SU-DHL-6 (cell line): ENCODE measurements around the gene CD207.

Experiments used
- H2AFZ ChIP-seq: fragments of 200-600 bp; sonication (generic); 2 replicates; pipeline ENCODE4 v1.6.1; 2014; ENCODE audit warnings: low read depth, mild to moderate bottlenecking, moderate library complexity, mixed read lengths, antibody characterized with exemption, low read length; ENCODE audit not compliant: severe bottlenecking
- H3F3A ChIP-seq: fragments of 200-600 bp; shearing (Covaris generic); 2 replicates; pipeline ENCODE4 v1.6.0; 2016; ENCODE audit warnings: antibody characterized with exemption, mild to moderate bottlenecking; ENCODE audit not compliant: insufficient read depth
- H3K27ac ChIP-seq: fragments of 200-600 bp; sonication (generic); 2 replicates; pipeline ENCODE4 v1.5.1; 2016; ENCODE audit warnings: low read depth, mild to moderate bottlenecking, low read length, moderate library complexity, mixed read lengths
- H3K27me3 ChIP-seq: fragments of 200-600 bp; sonication (generic), shearing (Covaris generic); 2 replicates; pipeline ENCODE4 v1.6.0; 2014; ENCODE audit warnings: mild to moderate bottlenecking, low read length
- H3K36me3 ChIP-seq: fragments of 200-600 bp; sonication (generic); 2 replicates; pipeline ENCODE4 v1.6.1; 2014; ENCODE audit warnings: mild to moderate bottlenecking, low read length, mixed read lengths
- H3K4me2 ChIP-seq: fragments of 300-600, 200-600 bp; shearing (Covaris generic), sonication (generic); 2 replicates; pipeline ENCODE4 v1.6.0; 2014; ENCODE audit warnings: low read length, low read depth, mild to moderate bottlenecking; ENCODE audit not compliant: poor library complexity, severe bottlenecking
- H3K4me3 ChIP-seq: fragments of 200-600 bp; sonication (generic); 2 replicates; pipeline ENCODE4 v1.5.1; 2014; ENCODE audit warnings: antibody characterized with exemption, low read length, mild to moderate bottlenecking, mixed read lengths; ENCODE audit not compliant: insufficient read depth, poor library complexity, severe bottlenecking
- H3K79me2 ChIP-seq: fragments of 200-600 bp; sonication (generic); 2 replicates; pipeline ENCODE4 v1.6.1; 2014; ENCODE audit warnings: mild to moderate bottlenecking, low read length, moderate library complexity; ENCODE audit not compliant: insufficient read depth
- H3K9ac ChIP-seq: fragments of 200-600 bp; sonication (generic); 2 replicates; pipeline ENCODE4 v1.7.0; 2014; ENCODE audit warnings: mild to moderate bottlenecking, low read length
- H3K9me2 ChIP-seq: fragments of 200-600 bp; sonication (generic); replicated peaks from 2 replicates; pipeline ENCODE4 v1.6.1; 2014; ENCODE audit warnings: low read length; ENCODE audit not compliant: insufficient read depth
- H3K9me3 ChIP-seq: fragments of 200-600 bp; sonication (generic); 2 replicates; pipeline ENCODE4 v1.6.1; 2014; ENCODE audit warnings: low read length, mixed read lengths; ENCODE audit not compliant: insufficient read depth
- H4K20me1 ChIP-seq: fragments of 200-600 bp; sonication (generic); 2 replicates; pipeline ENCODE4 v1.6.1; 2014; ENCODE audit warnings: low read depth, mild to moderate bottlenecking, antibody characterized with exemption, low read length, moderate library complexity, mixed read lengths
- EZH2phosphoT487 ChIP-seq: fragments of 200-600 bp; sonication (generic), shearing (Covaris generic); conservative IDR thresholded peaks from 2 replicates; pipeline ENCODE4 v1.6.1; 2018; ENCODE audit warnings: mild to moderate bottlenecking, antibody characterized with exemption, low read length, moderate library complexity, mixed read lengths
- TF ChIP-seq, protein P1 (sequence below): fragments of 200-600 bp; sonication (generic); IDR thresholded peaks from one replicate; pipeline ENCODE4 v1.5.1; 2017; ENCODE audit warnings: antibody characterized with exemption, mild to moderate bottlenecking, low read length, moderate library complexity; ENCODE audit not compliant: insufficient read depth, poor library complexity, severe bottlenecking

Gene CD207

DNA sequence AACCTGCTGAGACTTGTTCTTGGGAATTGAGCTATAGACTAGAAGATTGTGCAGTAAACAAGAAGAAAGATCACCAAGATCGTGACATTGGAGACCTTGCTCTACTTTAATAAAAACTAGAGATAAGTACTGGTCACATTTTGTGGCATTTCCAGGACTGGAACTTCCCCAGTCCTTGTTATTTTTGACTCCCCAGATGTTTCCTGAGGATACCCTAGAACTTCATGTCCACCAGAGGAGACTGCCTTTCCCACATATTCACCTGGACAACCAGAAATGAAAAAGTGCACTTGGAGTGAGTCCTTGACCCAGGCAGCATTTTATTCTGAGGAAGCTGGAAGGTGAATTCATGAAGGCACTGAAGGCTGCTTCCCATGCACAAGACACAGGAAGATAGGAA lies 5.7 kb downstream of the CD207 start:
- Histone ChIP-seq H2AFZ (no peak overlapping the region), H3K27me3 (no peaks in the 10 kb centered on the region), H3K9me2 (no peaks in the 10 kb centered on the region), H3F3A (no peaks in the 10 kb centered on the region), H3K79me2 (no peaks in the 10 kb centered on the region), H4K20me1 (no peaks in the 10 kb centered on the region), H3K9me3 (no peaks in the 10 kb centered on the region), H3K4me3 (no peak overlapping the region), H3K36me3 (no peaks in the 10 kb centered on the region), H3K9ac (no peak overlapping the region), H3K27ac (no peak overlapping the region), H3K4me2 (no peak overlapping the region)
- TF ChIP-seq EZH2phosphoT487, result no peak
- TF ChIP-seq, protein P1, sequence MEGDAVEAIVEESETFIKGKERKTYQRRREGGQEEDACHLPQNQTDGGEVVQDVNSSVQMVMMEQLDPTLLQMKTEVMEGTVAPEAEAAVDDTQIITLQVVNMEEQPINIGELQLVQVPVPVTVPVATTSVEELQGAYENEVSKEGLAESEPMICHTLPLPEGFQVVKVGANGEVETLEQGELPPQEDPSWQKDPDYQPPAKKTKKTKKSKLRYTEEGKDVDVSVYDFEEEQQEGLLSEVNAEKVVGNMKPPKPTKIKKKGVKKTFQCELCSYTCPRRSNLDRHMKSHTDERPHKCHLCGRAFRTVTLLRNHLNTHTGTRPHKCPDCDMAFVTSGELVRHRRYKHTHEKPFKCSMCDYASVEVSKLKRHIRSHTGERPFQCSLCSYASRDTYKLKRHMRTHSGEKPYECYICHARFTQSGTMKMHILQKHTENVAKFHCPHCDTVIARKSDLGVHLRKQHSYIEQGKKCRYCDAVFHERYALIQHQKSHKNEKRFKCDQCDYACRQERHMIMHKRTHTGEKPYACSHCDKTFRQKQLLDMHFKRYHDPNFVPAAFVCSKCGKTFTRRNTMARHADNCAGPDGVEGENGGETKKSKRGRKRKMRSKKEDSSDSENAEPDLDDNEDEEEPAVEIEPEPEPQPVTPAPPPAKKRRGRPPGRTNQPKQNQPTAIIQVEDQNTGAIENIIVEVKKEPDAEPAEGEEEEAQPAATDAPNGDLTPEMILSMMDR, result no peak

DNA sequence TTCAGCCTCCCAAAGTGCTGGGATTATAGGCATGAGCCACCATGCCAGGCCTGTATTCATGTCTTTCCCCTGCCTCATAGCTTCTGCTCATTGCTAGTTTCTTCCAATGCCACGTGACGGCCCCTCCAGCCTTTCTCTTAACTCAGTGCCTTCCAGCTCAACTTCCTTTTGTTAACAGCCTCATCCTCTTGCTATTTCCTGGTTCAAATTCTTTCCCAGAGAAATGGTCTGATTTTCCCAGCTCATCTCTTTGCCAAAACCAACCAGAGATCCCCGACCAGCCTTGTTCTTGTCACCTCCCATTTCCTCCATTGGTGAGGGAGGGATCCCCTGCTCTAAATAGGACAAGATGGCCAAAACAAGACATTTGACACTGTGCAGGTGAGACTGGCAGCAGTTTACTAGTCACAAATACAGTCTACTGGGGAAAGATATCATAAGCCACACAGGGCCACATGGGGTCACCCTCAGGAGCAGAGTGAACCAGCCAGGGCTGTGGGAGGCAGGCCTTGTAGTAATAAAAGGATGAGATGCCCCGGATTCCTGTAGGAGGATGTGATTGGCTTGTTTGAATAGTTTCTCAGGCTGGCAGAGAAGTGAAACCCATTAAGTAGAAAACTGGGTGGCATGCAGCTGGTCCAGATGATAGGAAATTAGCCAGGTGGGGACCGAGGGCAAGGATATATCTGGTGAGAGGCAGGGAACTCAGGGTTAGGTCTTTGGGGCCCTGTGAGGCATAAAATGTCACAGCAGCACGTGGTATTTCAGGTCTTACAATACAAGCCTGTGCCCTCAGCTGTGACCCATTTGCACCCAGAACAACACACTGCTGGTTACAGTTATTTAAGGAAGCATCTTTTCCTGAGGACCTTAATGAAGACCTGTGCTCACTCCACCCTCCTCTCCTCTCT lies 6.4 kb downstream of the CD207 start:
- no peaks in the 10 kb centered on the region for H4K20me1 ChIP-seq
- no peaks in the 10 kb centered on the region for H3K9me2 ChIP-seq
- no peaks in the 10 kb centered on the region for H3K79me2 ChIP-seq
- no peaks in the 10 kb centered on the region for H3K9me3 ChIP-seq
- TF ChIP-seq, protein P1, result no peak
- TF ChIP-seq EZH2phosphoT487, result no peak
- no peak overlapping the region for H3K4me3 ChIP-seq
- no peaks in the 10 kb centered on the region for H3F3A ChIP-seq
- no peak overlapping the region for H3K27ac ChIP-seq
- H3K27me3 ChIP-seq, result no peaks in the 10 kb centered on the region
- H3K36me3 ChIP-seq, result no peaks in the 10 kb centered on the region
- H3K4me2 ChIP-seq, result no peak overlapping the region
- H2AFZ ChIP-seq, result no peak overlapping the region
- H3K9ac ChIP-seq, result no peak overlapping the region

DNA sequence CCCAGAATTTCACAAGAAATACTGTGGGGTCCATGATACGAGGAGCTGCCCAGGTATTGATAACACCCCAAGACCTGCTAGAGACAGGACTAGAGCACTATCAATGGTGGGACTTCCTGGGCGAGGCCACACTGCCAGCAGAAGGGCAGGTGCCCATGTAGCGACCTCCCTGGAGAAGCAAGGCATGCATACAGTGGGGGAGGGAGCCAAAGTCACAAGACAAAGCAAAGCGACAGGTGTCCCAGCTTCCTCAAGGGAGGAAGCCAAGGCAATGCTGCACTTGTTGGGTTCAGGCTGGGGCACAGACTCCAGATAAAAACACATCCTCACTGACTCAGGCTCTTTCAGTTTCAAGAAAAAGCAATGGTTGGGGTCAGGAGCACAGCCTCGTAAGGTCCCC lies 7.5 kb downstream of the CD207 start:
- Histone ChIP-seq H3K79me2 (no peaks in the 10 kb centered on the region), H3F3A (no peaks in the 10 kb centered on the region), H3K9me2 (no peaks in the 10 kb centered on the region), H3K27me3 (no peaks in the 10 kb centered on the region), H3K9me3 (no peaks in the 10 kb centered on the region), H4K20me1 (no peaks in the 10 kb centered on the region), H3K27ac (no peak overlapping the region), H3K4me3 (no peak overlapping the region), H3K4me2 (no peak overlapping the region), H3K36me3 (no peaks in the 10 kb centered on the region), H3K9ac (no peak overlapping the region), H2AFZ (no peak overlapping the region)
- TF ChIP-seq, protein P1, result no peak
- no peak for TF ChIP-seq EZH2phosphoT487
